Testis (tissue), 3 donors: ENCODE results near the gene VAPB. TPM values are rescaled to one million over a fixed set of nuclear protein-coding genes. Genes with fewer than 3 reads are reported as not detected.

ENCODE experiments used
- DNase-seq: peaks from one replicate; pipeline ENCODE4 v3.0.0-alpha.2; 2019
- H3K27ac ChIP-seq, 2 donors: fragments of 200-600 bp; sonication (generic); one replicate each; pipeline ENCODE4 v1.5.1; 2019
- H3K27me3 ChIP-seq: fragments of 200-600 bp; sonication (generic); one replicate; pipeline ENCODE4 v1.5.1; 2019
- H3K36me3 ChIP-seq: fragments of 200-600 bp; sonication (generic); one replicate; pipeline ENCODE4 v1.5.1; 2017; ENCODE audit warnings: low read depth; ENCODE audit errors: missing control alignments
- H3K4me1 ChIP-seq: fragments of 200-600 bp; sonication (generic); one replicate; pipeline ENCODE4 v1.5.1; 2019
- H3K4me3 ChIP-seq, 2 donors: fragments of 200-600 bp; sonication (generic); one replicate each; pipeline ENCODE4 v1.5.1; 2017 to 2019
- H3K9me3 ChIP-seq: fragments of 200-600 bp; sonication (generic); one replicate; pipeline ENCODE4 v1.5.1; 2017
- POLR2A ChIP-seq: fragments of 450-650 bp; IDR thresholded peaks from one replicate; pipeline ENCODE4 v1.6.1; 2017; ENCODE audit warnings: antibody characterized with exemption, mild to moderate bottlenecking, moderate library complexity
- WGBS, 2 donors: methylation state at CpG; one replicate each; pipeline ENCODE4 v1.1.5; 2018; 5-methylcytosine and 5-hydroxymethylcytosine counted together
- intact Hi-C: fragments of 100-400 bp; cut with DNase I; formaldehyde crosslinking; loops from one replicate; pipeline ENCODE4 v1.15.1; 2023; ENCODE audit warnings: low total_unique reads
- polyA plus RNA-seq: library from polyadenylated mRNA; stranded (reverse); fragments of 350-450 nt; fragmentation: Illumina TruSeq; extraction: RNeasy Lipid Tissue Mini Kit (QIAGEN cat#74804); gene quantifications from one replicate; pipeline ENCODE4 v1.2.3, GENCODE V29; 2014; ENCODE audit warnings: low read depth, low replicate concordance; ENCODE audit not compliant: insufficient read depth
- total RNA-seq, 2 donors: library from RNA; depleted of rRNA; stranded (reverse); fragments of >200 nt; gene quantifications; one replicate each; pipeline ENCODE4 v1.2.3, GENCODE V29; 2016
- TF ChIP-seq, protein P1 (sequence below), 3 experiments: fragments of 450-650 bp in 2 of 3; fragments of 200-600 bp in 1 of 3; sonication (generic) in 1 of 3; IDR thresholded peaks; one replicate each; pipeline ENCODE4 v1.5.1; 2016 to 2019; ENCODE audit warnings: antibody characterized with exemption in 3 of 3, mild to moderate bottlenecking in 2 of 3, moderate library complexity in 1 of 3

Gene VAPB
- total and polyA plus RNA-seq, 3 donors from 2014 or later = 23.5 to 31.4 (median 23.8) TPM

DNA sequence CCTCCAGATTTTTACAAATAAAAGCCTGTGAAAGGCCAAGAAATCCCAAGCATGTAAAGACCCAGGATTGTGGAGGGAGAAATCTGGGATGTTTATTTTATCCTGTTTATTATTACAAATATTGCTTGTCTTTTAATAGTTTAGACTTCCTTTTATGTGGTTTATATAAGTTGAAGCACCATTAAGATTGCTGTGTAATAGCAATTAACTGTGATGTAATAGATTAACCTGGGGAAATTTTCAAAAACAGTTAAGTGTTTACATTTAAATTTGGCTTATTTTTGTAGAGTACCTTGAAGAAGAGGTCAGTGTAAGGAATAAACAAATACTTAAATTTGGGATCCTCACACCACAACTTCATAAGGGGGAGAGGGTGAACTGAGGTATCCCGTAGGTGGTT lies 27.0 kb downstream of the VAPB start:
- no peaks in the 10 kb centered on the region for H3K4me1 ChIP-seq
- H3K9me3 ChIP-seq = no peaks in the 10 kb centered on the region
- intact Hi-C loops = no loop called here
- H3K4me3 ChIP-seq = no peak overlapping the region
- WGBS, 2 donors = 90 to 96% methylated on average over 1 of the region's 1 CpG
- no peaks in the 10 kb centered on the region for H3K27me3 ChIP-seq
- TF ChIP-seq, protein P1, sequence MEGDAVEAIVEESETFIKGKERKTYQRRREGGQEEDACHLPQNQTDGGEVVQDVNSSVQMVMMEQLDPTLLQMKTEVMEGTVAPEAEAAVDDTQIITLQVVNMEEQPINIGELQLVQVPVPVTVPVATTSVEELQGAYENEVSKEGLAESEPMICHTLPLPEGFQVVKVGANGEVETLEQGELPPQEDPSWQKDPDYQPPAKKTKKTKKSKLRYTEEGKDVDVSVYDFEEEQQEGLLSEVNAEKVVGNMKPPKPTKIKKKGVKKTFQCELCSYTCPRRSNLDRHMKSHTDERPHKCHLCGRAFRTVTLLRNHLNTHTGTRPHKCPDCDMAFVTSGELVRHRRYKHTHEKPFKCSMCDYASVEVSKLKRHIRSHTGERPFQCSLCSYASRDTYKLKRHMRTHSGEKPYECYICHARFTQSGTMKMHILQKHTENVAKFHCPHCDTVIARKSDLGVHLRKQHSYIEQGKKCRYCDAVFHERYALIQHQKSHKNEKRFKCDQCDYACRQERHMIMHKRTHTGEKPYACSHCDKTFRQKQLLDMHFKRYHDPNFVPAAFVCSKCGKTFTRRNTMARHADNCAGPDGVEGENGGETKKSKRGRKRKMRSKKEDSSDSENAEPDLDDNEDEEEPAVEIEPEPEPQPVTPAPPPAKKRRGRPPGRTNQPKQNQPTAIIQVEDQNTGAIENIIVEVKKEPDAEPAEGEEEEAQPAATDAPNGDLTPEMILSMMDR (IDR thresholded peaks at IDR 0.05) = no peak
- TF ChIP-seq POLR2A = no peak
- no peaks in the 10 kb centered on the region for H3K36me3 ChIP-seq
- no peak for DNase-seq
- H3K27ac ChIP-seq = no peak overlapping the region

DNA sequence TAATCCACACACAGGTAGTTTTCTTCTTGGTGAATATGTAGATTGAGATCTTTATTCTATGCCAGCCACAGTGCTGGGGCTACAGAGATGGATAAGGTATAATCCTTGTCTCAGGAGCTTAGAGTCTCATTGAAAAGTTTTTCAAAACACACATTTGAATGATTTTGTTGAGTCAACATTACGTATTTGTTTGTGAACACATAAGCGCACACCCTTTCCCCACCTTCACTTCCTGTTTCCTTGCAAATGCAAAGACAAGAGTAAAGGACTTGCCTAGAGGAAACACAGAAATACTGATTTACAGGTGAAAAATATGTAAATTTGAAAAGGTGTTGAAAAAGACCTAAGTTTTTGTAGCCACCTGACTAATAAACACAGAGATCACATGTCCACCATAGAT lies 27.8 kb downstream of the VAPB start:
- no peaks in the 10 kb centered on the region for H3K9me3 ChIP-seq
- TF ChIP-seq, protein P1 (IDR thresholded peaks at IDR 0.05) = no peak
- no peak for TF ChIP-seq POLR2A
- no peak overlapping the region for H3K27ac ChIP-seq
- 94 to 96% methylated on average over 2 of the region's 2 CpGs for WGBS, 2 donors
- H3K27me3 ChIP-seq = no peaks in the 10 kb centered on the region
- DNase-seq = no peak
- H3K36me3 ChIP-seq = no peaks in the 10 kb centered on the region
- no peak overlapping the region for H3K4me3 ChIP-seq
- intact Hi-C loops = no loop called here
- no peaks in the 10 kb centered on the region for H3K4me1 ChIP-seq

DNA sequence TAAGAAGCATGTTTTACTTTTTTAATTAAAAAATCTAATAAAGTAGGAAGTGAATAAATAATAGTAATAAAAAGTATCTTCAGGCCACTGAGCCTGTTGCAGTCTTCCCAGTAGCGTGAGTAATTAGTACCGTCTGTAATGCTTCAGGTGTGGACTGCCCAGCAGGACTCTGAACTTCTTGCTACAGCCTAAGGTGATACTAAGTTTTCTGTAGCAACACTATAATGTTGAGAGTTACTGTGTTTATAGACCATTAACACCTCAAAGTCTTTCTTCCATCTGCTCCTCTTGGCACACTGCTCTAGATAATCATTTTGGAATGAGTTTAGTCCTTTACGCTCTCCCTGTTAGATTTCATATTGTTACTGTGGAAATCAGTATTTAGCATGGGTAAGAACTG lies 28.4 kb downstream of the VAPB start:
- intact Hi-C loops = no loop called here
- H3K27me3 ChIP-seq = no peaks in the 10 kb centered on the region
- H3K4me1 ChIP-seq = no peaks in the 10 kb centered on the region
- H3K27ac ChIP-seq = no peak overlapping the region
- no peak for DNase-seq
- H3K4me3 ChIP-seq = no peak overlapping the region
- no peak for TF ChIP-seq POLR2A
- TF ChIP-seq, protein P1 (IDR thresholded peaks at IDR 0.05) = no peak
- H3K9me3 ChIP-seq = no peaks in the 10 kb centered on the region
- 90 to 94% methylated on average over 3 of the region's 3 CpGs for WGBS, 2 donors
- no peaks in the 10 kb centered on the region for H3K36me3 ChIP-seq

DNA sequence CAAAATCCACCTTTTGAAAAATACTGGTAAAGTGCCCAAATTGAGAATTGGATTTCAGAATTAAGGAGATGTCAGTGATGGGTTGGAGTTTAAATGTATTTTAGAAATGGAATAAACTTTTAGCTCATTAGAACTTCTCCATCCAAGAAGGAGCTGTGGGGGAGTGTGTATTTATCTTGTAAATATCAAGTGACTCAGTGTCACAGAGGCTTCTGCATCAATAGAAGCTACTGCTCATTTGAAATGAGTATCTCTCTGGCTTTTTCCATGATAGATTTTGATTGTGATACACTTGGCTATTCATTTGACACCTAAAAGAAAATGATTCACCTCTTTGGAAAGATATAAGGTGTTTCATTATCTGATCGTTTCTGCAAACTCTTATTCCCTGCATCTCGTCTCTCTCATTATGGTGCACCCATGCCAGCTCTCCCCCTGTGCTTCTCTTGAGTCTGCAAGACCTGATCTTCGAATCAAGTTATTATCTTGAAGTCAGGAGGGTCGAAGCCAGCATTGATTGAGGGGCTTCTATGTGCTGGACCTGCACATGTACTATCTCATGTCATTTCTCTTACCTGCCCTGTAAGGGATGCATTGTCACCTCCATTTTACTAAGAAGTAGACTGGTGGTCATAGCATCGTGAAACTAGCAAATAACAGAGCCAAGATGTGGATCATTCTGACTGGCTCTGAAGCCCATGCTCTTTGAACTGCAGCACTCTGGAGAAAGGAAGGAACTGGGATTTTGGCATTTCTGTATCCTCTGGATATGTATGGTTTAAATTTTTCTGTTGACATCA lies 30.1 kb downstream of the VAPB start:
- Histone ChIP-seq H3K4me3 (no peak overlapping the region), H3K36me3 (no peaks in the 10 kb centered on the region), H3K27me3 (no peaks in the 10 kb centered on the region), H3K27ac (no peak overlapping the region), H3K9me3 (no peaks in the 10 kb centered on the region), H3K4me1 (no peaks in the 10 kb centered on the region)
- WGBS, 2 donors = 74 to 91% methylated on average over 5 of the region's 5 CpGs
- TF ChIP-seq POLR2A = no peak
- TF ChIP-seq, protein P1 (IDR thresholded peaks at IDR 0.05) = no peak
- DNase-seq = no peak
- intact Hi-C loops = no loop called here
